Epithelial cell of esophagus (primary cell): ENCODE data around the gene GALNT8.
"Not testable (repeated sequence)": the region's sequence is repeated elsewhere in the genome, so short reads cannot be mapped to it uniquely, and the experiment has no call there.

Source experiments
- DNase-seq: peaks from one replicate; pipeline ENCODE4 v3.0.0; 2010; ENCODE audit warnings: low read depth
- H3K4me3 ChIP-seq: 2 replicates; pipeline ENCODE4 v1.5.1; 2011; ENCODE audit warnings: mild to moderate bottlenecking, low read length, control low read depth
- TF ChIP-seq, protein P1 (sequence below): IDR thresholded peaks from 2 replicates; pipeline ENCODE4 v1.5.1; 2011; ENCODE audit warnings: low read depth, mild to moderate bottlenecking, low read length, control low read depth, inconsistent platforms; ENCODE audit not compliant: insufficient read depth; ENCODE audit errors: missing control alignments

Gene GALNT8

DNA sequence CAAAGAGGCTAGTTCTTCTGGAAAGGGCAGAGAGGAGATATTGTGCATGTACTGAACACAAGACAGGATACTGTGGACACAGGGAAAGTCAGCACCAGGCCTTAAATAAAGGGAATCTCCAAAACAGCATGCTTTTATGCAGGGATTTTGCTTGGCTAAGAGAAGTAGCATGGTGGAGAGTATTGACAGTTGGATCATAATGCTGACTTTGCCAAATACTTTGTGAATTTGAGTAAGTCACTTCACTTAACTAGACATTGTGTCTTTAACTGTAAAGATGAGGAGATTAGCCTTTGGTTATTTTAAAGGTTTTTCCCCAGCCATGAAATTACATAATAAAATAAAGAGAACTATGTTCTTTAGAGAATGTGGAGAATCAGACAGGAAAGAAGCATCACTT, 24.5 kb downstream of the GALNT8 start:
- TF ChIP-seq, protein P1, sequence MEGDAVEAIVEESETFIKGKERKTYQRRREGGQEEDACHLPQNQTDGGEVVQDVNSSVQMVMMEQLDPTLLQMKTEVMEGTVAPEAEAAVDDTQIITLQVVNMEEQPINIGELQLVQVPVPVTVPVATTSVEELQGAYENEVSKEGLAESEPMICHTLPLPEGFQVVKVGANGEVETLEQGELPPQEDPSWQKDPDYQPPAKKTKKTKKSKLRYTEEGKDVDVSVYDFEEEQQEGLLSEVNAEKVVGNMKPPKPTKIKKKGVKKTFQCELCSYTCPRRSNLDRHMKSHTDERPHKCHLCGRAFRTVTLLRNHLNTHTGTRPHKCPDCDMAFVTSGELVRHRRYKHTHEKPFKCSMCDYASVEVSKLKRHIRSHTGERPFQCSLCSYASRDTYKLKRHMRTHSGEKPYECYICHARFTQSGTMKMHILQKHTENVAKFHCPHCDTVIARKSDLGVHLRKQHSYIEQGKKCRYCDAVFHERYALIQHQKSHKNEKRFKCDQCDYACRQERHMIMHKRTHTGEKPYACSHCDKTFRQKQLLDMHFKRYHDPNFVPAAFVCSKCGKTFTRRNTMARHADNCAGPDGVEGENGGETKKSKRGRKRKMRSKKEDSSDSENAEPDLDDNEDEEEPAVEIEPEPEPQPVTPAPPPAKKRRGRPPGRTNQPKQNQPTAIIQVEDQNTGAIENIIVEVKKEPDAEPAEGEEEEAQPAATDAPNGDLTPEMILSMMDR = no peak
- DNase-seq = no peak
- no peak overlapping the region for H3K4me3 ChIP-seq

DNA sequence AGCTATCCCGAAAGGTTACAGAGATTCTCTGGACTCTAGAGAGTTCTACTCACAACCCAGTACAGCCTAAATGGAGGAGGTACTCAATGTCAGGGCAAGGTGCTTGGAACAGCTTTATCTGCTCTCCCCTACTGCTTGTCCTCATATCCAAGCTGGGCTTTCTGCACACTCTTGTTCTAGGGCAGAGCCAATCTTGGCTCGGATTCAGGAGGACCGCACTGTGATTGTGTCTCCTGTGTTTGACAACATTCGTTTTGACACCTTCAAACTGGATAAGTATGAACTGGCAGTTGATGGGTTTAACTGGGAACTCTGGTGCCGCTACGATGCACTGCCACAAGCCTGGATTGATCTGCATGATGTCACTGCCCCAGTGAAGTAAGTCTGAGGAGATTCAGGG, 25.0 kb downstream of the GALNT8 start:
- TF ChIP-seq, protein P1 = no peak
- no peak overlapping the region for H3K4me3 ChIP-seq
- no peak for DNase-seq

DNA sequence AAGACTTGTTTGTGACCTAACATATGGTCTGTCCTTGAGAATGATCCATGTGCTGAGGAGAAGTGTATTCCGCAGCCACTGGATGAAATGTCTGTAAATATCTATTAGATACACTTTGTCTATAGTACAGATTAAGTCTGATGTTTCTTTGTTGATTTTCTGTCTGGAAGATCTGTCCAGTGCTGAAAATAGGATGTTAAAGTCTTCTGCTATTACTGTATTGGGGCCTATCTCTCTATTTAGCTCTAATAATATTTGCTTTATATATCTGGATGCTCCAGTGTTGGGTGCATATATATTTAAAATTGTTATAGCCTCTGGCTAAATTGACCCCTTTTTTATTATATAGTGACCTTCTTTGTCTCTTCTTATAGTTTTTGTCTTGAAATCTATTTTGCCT, 31.5 kb downstream of the GALNT8 start:
- DNase-seq, H3K4me3 ChIP-seq: not testable (repeated sequence)

DNA sequence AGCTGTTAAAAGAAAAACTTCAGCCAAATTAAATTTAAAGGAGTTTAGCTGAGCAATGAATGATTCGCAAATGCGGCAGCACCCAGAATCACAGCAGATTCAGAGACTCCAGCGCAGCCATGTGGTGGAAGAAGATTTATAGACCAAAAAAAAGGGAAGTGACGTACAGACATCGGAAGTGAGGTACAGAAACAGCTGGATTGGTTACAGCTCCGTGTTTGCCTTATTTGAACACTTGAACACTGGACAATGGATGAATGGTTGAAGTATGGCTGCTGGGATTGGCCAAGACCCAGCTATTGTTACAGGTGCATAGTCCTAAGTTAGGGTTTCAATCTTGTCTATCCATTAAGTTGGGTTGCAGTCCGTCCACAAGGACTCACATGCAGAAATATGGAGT, 42.6 kb downstream of the GALNT8 start:
- TF ChIP-seq, protein P1 = no peak
- no peak for DNase-seq
- no peak overlapping the region for H3K4me3 ChIP-seq

DNA sequence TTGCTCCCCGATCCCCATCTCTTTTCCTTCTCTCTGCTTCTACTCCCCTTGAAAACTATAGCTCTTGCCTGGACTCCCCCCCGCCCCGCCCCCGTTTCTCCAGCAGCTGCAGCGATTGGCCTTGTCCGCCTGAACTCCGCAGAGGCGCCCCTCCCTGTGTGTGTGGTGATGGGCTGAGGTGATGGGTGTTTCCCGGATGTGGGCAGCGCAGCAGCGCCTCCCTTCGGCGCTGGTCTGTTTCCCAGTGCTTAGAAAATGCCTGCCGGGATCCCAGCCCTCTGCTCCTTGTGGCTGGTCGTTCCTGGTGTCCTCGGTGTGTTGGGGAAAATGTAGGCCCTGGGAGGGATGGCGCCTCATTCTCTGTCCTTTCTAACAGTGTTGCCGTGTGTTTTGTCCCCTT, 43.3 kb downstream of the GALNT8 start:
- no peak for DNase-seq
- H3K4me3 ChIP-seq = no peak overlapping the region
- TF ChIP-seq, protein P1 = no peak

DNA sequence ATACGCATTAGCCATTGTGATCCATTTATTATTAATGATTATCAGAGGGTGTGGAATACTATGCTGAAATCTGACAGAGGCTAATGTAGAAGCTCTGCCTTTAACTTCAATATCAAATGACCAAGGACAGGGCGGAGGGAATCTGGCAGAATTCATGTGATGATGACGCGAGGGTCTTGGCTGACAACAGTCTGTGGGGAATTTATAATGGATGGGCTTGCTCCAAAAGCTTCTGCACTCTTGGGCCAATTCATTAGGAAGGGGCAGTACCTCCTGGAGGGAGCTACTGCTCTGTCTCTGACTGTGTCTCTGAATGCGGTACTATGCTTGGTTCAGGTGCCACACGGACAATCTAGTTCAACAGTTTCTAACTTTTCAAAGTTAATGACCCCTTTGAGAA, 46.2 kb downstream of the GALNT8 start:
- H3K4me3 ChIP-seq = no peak overlapping the region
- no peak for DNase-seq
- TF ChIP-seq, protein P1 = no peak

DNA sequence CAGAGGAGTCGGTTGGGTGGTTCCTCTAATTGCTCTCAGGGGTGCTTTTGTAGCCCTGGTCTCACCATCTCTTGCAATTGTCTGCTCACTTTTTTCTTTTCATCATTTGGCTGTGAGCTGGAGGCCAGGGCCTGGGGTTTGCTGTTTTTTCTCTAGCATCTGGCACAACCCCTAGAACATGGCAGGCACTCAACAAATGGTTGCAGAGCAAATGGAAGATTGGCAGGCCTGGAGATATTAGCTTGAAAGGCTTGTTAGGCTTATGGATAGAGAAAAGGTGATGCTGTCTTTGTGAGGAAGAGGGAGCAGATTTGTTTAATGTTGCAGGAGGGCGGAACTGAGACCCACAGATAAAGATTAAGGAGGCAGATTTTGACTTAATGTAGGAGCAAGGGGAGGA, 47.0 kb downstream of the GALNT8 start:
- TF ChIP-seq, protein P1 = no peak
- H3K4me3 ChIP-seq = no peak overlapping the region

DNA sequence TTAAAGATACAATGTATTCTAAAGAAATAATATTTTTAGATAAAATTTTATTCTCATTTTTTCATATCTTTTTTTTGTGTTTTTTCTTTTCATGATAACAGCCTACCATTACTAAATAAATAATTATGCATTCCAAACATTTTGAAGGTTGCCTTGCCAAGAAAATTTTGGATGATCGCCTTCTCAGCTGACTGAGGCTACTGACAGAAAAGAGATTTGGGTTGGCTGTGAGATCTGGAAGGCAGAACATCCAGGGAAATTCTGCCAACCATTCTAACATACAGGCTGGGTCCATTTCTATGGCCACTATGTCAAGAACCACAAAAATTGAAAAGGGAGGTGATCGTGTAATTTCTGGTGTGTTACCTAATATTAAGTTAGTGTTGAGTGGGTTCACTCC, 48.1 kb downstream of the GALNT8 start:
- TF ChIP-seq, protein P1 = no peak
- no peak overlapping the region for H3K4me3 ChIP-seq
- DNase-seq = no peak

More for the DNA sequence above, 47.0 kb downstream of the GALNT8 start:
- no peak for DNase-seq
